Esophagus muscularis mucosa (tissue), 4 donors: ENCODE results near the gene TRAF3.

ENCODE experiments used
- EP300 ChIP-seq: sonication (generic); formaldehyde crosslinking; IDR thresholded peaks from one replicate; pipeline ENCODE4 v1.6.1; 2017; ENCODE audit warnings: antibody characterized with exemption
- POLR2A ChIP-seq: fragments of 450-650 bp; IDR thresholded peaks from one replicate; pipeline ENCODE4 v1.6.1; 2017; ENCODE audit warnings: antibody characterized with exemption, moderate library complexity, mild to moderate bottlenecking, low read depth
- POLR2AphosphoS5 ChIP-seq, 2 donors: sonication (generic); formaldehyde crosslinking; IDR thresholded peaks; one replicate each; pipeline ENCODE4 v1.6.1; 2017; ENCODE audit warnings: antibody characterized with exemption in 2 of 2
- TF ChIP-seq, protein P1 (sequence below), 3 experiments: fragments of 200-600 bp in 2 of 3; fragments of 450-650 bp in 1 of 3; sonication (generic) in 2 of 3; IDR thresholded peaks; one replicate each; pipeline ENCODE4 v1.5.1; 2017 to 2019; ENCODE audit warnings: antibody characterized with exemption in 3 of 3, mild to moderate bottlenecking in 2 of 3, moderate library complexity in 1 of 3

DNA sequence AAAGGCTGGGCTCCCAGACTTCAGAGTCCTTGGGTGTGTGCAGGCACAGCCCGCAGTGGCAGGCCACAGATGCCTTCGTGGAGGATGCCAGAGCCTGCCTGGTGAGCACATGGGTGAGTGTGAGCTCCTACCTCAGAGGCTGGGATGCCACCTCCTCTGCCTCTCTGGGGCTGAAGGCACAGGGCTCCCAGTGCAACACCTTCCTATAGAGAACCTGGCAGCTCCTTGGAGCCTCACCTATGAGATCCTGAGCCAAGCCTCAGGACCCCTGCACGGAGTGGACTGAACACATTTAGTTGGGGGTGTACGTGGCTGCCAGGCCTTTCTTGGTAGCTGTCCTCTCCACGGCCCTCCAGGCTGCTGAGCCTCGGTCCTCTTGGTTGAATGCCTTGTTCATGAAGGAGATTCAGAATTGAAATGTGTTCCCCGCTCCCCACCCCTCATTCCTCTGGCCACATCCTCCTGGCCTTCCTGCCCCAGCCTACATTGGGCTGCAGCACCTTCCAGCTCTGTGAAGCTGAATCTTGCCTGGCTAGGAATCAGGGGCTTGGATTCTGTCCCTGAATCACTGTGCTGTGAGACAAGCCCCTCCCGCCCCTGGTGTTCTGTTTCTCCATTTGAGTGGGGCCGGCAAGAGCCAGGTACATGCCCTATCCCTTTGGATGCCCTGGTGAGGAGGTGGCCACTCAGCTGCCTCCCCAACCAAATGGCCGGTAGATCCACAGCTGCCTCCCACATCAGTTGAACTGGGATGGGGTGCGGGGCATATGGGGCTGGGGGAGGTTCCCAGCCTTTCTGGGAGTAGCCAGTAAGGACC, 38.7 kb upstream of the TRAF3 start:
- TF ChIP-seq, protein P1, sequence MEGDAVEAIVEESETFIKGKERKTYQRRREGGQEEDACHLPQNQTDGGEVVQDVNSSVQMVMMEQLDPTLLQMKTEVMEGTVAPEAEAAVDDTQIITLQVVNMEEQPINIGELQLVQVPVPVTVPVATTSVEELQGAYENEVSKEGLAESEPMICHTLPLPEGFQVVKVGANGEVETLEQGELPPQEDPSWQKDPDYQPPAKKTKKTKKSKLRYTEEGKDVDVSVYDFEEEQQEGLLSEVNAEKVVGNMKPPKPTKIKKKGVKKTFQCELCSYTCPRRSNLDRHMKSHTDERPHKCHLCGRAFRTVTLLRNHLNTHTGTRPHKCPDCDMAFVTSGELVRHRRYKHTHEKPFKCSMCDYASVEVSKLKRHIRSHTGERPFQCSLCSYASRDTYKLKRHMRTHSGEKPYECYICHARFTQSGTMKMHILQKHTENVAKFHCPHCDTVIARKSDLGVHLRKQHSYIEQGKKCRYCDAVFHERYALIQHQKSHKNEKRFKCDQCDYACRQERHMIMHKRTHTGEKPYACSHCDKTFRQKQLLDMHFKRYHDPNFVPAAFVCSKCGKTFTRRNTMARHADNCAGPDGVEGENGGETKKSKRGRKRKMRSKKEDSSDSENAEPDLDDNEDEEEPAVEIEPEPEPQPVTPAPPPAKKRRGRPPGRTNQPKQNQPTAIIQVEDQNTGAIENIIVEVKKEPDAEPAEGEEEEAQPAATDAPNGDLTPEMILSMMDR (IDR thresholded peaks at IDR 0.05), result no peak
- TF ChIP-seq POLR2A, result no peak
- TF ChIP-seq EP300, result no peak
- no peak for TF ChIP-seq POLR2AphosphoS5 (IDR thresholded peaks at IDR 0.05)
